ENCODE results near the gene OR9Q2. TPM values are rescaled to one million over a fixed set of nuclear protein-coding genes. Genes with fewer than 3 reads are reported as not detected.

The OR9Q2 gene
- total and polyA plus RNA-seq, 2 donors (not counting 1 experiment from before 2014, with no cell fraction given): not detected

GRCh38 chr11:58179648-58180047 lies 9.2 kb upstream of the OR9Q2 start:
- H3K4me1 Mint-ChIP-seq: no peaks in the 10 kb centered on the region
- ChIA-PET POLR2A (no interaction called here), CTCF (no interaction called here)
- no peak overlapping the region for H3K27ac Mint-ChIP-seq
- ATAC-seq (ENCODE audit: low read depth) (no peak), DNase-seq (no peak)
- 97% methylated on average over 6 of the region's 7 CpGs for WGBS (ENCODE audit: insufficient coverage)
- Histone ChIP-seq H3K4me1 (ENCODE audit: control insufficient read depth in 2 of 2, insufficient read depth in 2 of 2, low read length in 2 of 2) (no peaks in the 10 kb centered on the region), H3K9ac (ENCODE audit: low read length) (no peak overlapping the region), H3K36me3 (replicated peaks in 1 of 2; ENCODE audit: control extremely low read depth in 1 of 2, control insufficient read depth in 1 of 2, extremely low read depth in 1 of 2, insufficient read depth in 2 of 2, low read length in 1 of 2) (no peaks in the 10 kb centered on the region), H3K4me2 (replicated peaks; ENCODE audit: low read depth, low read length, poor library complexity, severe bottlenecking) (no peak overlapping the region), H2AFZ (ENCODE audit: insufficient read depth, low read depth, low read length, poor library complexity, severe bottlenecking) (no peak overlapping the region), H3K9me3 (ENCODE audit: control extremely low read depth in 1 of 3, control insufficient read depth in 2 of 3, insufficient read depth in 1 of 3, low read length in 2 of 3) (no peaks in the 10 kb centered on the region), H3K79me2 (ENCODE audit: control insufficient read depth, insufficient read depth, low read length) (no peaks in the 10 kb centered on the region), H4K20me1 (ENCODE audit: control insufficient read depth, insufficient read depth, low read length, poor library complexity, severe bottlenecking) (no peaks in the 10 kb centered on the region), H3K27me3 (replicated peaks in 1 of 4; ENCODE audit: control extremely low read depth in 1 of 4, control insufficient read depth in 3 of 4, insufficient read depth in 4 of 4, low read length in 3 of 4) (no peaks in the 10 kb centered on the region), H3K27ac (ENCODE audit: low read length in 2 of 2) (no peak overlapping the region), H3K4me3 (ENCODE audit: control extremely low read depth in 1 of 5, extremely low read depth in 1 of 5, insufficient read depth in 1 of 5, low read depth in 2 of 5, low read length in 4 of 5) (no peak overlapping the region)
- H3K4me3 Mint-ChIP-seq: no peak overlapping the region
- peaks cover 33% of the 10 kb centered on the region for H3K27me3 Mint-ChIP-seq
- no peaks in the 10 kb centered on the region for H3K9me3 Mint-ChIP-seq (ENCODE audit: insufficient read depth)
- intact Hi-C loops (cut with micrococcal nuclease): no loop called here
- no peak for TF ChIP-seq EZH2 (IDR thresholded peaks at IDR 0.05; ENCODE audit: borderline replicate concordance, insufficient read depth, low read depth, low read length, poor library complexity, severe bottlenecking)
- no peak for TF ChIP-seq CTCF (IDR thresholded peaks at IDR 0.05)

- Histone ChIP-seq H3K79me2 (ENCODE audit: control insufficient read depth, insufficient read depth, low read length) (no peaks in the 10 kb centered on the region), H3K27me3 (replicated peaks in 1 of 4; ENCODE audit: control extremely low read depth in 1 of 4, control insufficient read depth in 3 of 4, insufficient read depth in 4 of 4, low read length in 3 of 4) (no peaks in the 10 kb centered on the region), H4K20me1 (ENCODE audit: control insufficient read depth, insufficient read depth, low read length, poor library complexity, severe bottlenecking) (no peaks in the 10 kb centered on the region), H3K27ac (ENCODE audit: low read length in 2 of 2) (no peak overlapping the region), H3K36me3 (replicated peaks in 1 of 2; ENCODE audit: control extremely low read depth in 1 of 2, control insufficient read depth in 1 of 2, extremely low read depth in 1 of 2, insufficient read depth in 2 of 2, low read length in 1 of 2) (no peaks in the 10 kb centered on the region), H3K4me2 (replicated peaks; ENCODE audit: low read depth, low read length, poor library complexity, severe bottlenecking) (no peak overlapping the region), H3K4me1 (ENCODE audit: control insufficient read depth in 2 of 2, insufficient read depth in 2 of 2, low read length in 2 of 2) (no peaks in the 10 kb centered on the region), H3K9me3 (ENCODE audit: control extremely low read depth in 1 of 3, control insufficient read depth in 2 of 3, insufficient read depth in 1 of 3, low read length in 2 of 3) (no peaks in the 10 kb centered on the region), H2AFZ (ENCODE audit: insufficient read depth, low read depth, low read length, poor library complexity, severe bottlenecking) (no peak overlapping the region), H3K4me3 (ENCODE audit: control extremely low read depth in 1 of 5, extremely low read depth in 1 of 5, insufficient read depth in 1 of 5, low read depth in 2 of 5, low read length in 4 of 5) (no peak overlapping the region), H3K9ac (ENCODE audit: low read length) (no peak overlapping the region)
- ChIA-PET CTCF (no interaction called here), POLR2A (no interaction called here)
- H3K4me1 Mint-ChIP-seq: no peaks in the 10 kb centered on the region
- peaks cover 10% of the 10 kb centered on the region for H3K27me3 Mint-ChIP-seq
- TF ChIP-seq CTCF (IDR thresholded peaks at IDR 0.05): no peak
- TF ChIP-seq EZH2 (IDR thresholded peaks at IDR 0.05; ENCODE audit: borderline replicate concordance, insufficient read depth, low read depth, low read length, poor library complexity, severe bottlenecking): no peak
- no peak for DNase-seq
- H3K27ac Mint-ChIP-seq: no peak overlapping the region
- no peaks in the 10 kb centered on the region for H3K9me3 Mint-ChIP-seq (ENCODE audit: insufficient read depth)
- no peak overlapping the region for H3K4me3 Mint-ChIP-seq
- no peak for ATAC-seq (ENCODE audit: low read depth)
- WGBS (ENCODE audit: insufficient coverage): no CpG with 5 or more reads among the region's 4 CpGs
- intact Hi-C loops (cut with micrococcal nuclease): no loop called here
Measured at GRCh38 chr11:58186938-58187337, 1.9 kb upstream of the OR9Q2 start.
